KMS-11 (cell line): ENCODE measurements around the gene CGRRF1.

ENCODE experiments used
- H2AFZ ChIP-seq: fragments of 200-600 bp; sonication (generic); 2 replicates; pipeline ENCODE4 v1.6.1; 2016; ENCODE audit warnings: antibody characterized with exemption, mixed run types, low read depth
- H3K27ac ChIP-seq: fragments of 200-600 bp; sonication (generic); 2 replicates; pipeline ENCODE4 v1.6.1; 2016; ENCODE audit warnings: mild to moderate bottlenecking, mixed run types
- H3K27me3 ChIP-seq: fragments of 200-600 bp; sonication (generic); 2 replicates; pipeline ENCODE4 v1.6.1; 2017; ENCODE audit warnings: mild to moderate bottlenecking, low read depth, mixed run types, moderate library complexity; ENCODE audit not compliant: insufficient read depth
- H3K36me3 ChIP-seq: fragments of 200-600 bp; sonication (generic); 2 replicates; pipeline ENCODE4 v1.6.1; 2017; ENCODE audit warnings: mild to moderate bottlenecking, mixed run types; ENCODE audit not compliant: insufficient read depth
- H3K4me1 ChIP-seq: fragments of 200-600 bp; sonication (generic); 2 replicates; pipeline ENCODE4 v1.6.1; 2016; ENCODE audit warnings: mild to moderate bottlenecking, low read depth, mixed run types; ENCODE audit not compliant: poor library complexity, severe bottlenecking
- H3K4me2 ChIP-seq: fragments of 200-600 bp; sonication (generic); 2 replicates; pipeline ENCODE4 v1.7.0; 2016; ENCODE audit warnings: mild to moderate bottlenecking, mixed run types
- H3K4me3 ChIP-seq: fragments of 200-600 bp; sonication (generic); IDR thresholded peaks from 2 replicates; pipeline ENCODE4 v1.6.1; 2017; ENCODE audit warnings: low read depth, low read length, mixed read lengths; ENCODE audit not compliant: insufficient read depth
- H3K79me2 ChIP-seq: fragments of 200-600 bp; sonication (generic); 2 replicates; pipeline ENCODE4 v1.6.1; 2016; ENCODE audit warnings: low read depth, mixed run types; ENCODE audit not compliant: insufficient read depth
- H3K9ac ChIP-seq: fragments of 200-600 bp; sonication (generic); 2 replicates; pipeline ENCODE4 v1.6.1; 2016; ENCODE audit warnings: mild to moderate bottlenecking, mixed run types
- H4K20me1 ChIP-seq: fragments of 200-600 bp; sonication (generic); 2 replicates; pipeline ENCODE4 v1.6.1; 2016; ENCODE audit warnings: mild to moderate bottlenecking, mixed run types; ENCODE audit not compliant: insufficient read depth
- TF ChIP-seq, protein P1 (sequence below): fragments of 200-600 bp; sonication (generic); conservative IDR thresholded peaks from 2 replicates; pipeline ENCODE4 v1.6.1; 2017; ENCODE audit warnings: low read depth, mild to moderate bottlenecking, antibody characterized with exemption, low read length, moderate library complexity, mixed read lengths

CGRRF1 gene

GRCh38 chr14:54502602-54503001 lies 7.1 kb upstream of the CGRRF1 start:
- H3K36me3 ChIP-seq, result no peaks in the 10 kb centered on the region
- H3K4me2 ChIP-seq, result no peak overlapping the region
- no peak overlapping the region for H3K9ac ChIP-seq
- no peaks in the 10 kb centered on the region for H4K20me1 ChIP-seq
- H2AFZ ChIP-seq, result no peak overlapping the region
- H3K79me2 ChIP-seq, result no peaks in the 10 kb centered on the region
- H3K4me1 ChIP-seq, result peaks cover 4% of the 10 kb centered on the region
- no peak overlapping the region for H3K27ac ChIP-seq
- TF ChIP-seq, protein P1, sequence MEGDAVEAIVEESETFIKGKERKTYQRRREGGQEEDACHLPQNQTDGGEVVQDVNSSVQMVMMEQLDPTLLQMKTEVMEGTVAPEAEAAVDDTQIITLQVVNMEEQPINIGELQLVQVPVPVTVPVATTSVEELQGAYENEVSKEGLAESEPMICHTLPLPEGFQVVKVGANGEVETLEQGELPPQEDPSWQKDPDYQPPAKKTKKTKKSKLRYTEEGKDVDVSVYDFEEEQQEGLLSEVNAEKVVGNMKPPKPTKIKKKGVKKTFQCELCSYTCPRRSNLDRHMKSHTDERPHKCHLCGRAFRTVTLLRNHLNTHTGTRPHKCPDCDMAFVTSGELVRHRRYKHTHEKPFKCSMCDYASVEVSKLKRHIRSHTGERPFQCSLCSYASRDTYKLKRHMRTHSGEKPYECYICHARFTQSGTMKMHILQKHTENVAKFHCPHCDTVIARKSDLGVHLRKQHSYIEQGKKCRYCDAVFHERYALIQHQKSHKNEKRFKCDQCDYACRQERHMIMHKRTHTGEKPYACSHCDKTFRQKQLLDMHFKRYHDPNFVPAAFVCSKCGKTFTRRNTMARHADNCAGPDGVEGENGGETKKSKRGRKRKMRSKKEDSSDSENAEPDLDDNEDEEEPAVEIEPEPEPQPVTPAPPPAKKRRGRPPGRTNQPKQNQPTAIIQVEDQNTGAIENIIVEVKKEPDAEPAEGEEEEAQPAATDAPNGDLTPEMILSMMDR, result no peak
- no peak overlapping the region for H3K4me3 ChIP-seq
- no peaks in the 10 kb centered on the region for H3K27me3 ChIP-seq

DNA sequence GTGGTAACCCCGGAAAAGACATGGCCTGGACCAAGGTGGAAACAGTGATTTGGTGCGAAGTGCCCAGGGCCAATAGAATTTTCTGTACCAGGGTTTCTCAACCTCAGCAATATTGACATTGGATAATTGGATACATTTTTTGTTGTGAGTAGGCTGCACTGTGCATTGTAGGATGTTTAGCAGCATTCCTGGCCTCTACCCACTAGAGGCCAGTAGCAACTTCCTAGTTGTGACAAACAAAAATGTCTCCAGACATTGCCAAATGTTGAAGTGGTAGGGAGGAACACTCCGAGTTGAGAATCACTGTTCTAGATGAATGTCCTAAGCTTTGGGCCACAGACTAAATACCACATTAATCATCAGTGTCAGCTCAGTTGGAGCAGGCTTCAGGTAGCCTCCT lies 6.2 kb upstream of the CGRRF1 start:
- Histone ChIP-seq H3K79me2 (no peaks in the 10 kb centered on the region), H3K4me2 (no peak overlapping the region), H3K4me3 (no peak overlapping the region), H3K27ac (no peak overlapping the region), H3K9ac (no peak overlapping the region), H3K4me1 (peaks cover 5% of the 10 kb centered on the region), H4K20me1 (no peaks in the 10 kb centered on the region), H2AFZ (peak overlapping the region; percentile 44), H3K36me3 (no peaks in the 10 kb centered on the region), H3K27me3 (no peaks in the 10 kb centered on the region)
- TF ChIP-seq, protein P1, result no peak

DNA sequence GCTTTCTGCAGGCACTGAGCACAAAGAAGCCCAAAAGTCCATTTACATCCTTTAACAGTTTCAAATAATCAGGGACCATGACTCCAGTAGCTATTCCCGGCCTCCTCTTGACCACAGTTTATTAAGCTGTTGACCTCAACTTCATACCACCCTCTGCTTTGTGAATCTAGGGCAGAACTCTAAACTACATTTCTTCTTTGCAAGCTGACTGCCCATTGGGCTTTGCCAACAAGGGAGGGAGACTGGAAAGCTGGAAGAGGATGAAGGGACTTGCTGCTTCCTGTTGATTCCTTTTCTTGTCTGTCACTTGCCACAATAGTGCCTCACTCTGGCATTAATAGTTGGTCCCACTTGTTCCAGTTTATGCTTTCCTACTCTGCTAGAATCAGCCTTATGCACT lies 2.7 kb downstream of the CGRRF1 start:
- Histone ChIP-seq H3K9ac (no peak overlapping the region), H3K27ac (no peak overlapping the region), H2AFZ (no peak overlapping the region), H3K27me3 (no peaks in the 10 kb centered on the region), H3K4me1 (peaks cover 18% of the 10 kb centered on the region), H3K79me2 (no peaks in the 10 kb centered on the region), H3K4me3 (no peak overlapping the region), H4K20me1 (no peaks in the 10 kb centered on the region), H3K36me3 (no peaks in the 10 kb centered on the region), H3K4me2 (no peak overlapping the region)
- TF ChIP-seq, protein P1, result no peak

DNA sequence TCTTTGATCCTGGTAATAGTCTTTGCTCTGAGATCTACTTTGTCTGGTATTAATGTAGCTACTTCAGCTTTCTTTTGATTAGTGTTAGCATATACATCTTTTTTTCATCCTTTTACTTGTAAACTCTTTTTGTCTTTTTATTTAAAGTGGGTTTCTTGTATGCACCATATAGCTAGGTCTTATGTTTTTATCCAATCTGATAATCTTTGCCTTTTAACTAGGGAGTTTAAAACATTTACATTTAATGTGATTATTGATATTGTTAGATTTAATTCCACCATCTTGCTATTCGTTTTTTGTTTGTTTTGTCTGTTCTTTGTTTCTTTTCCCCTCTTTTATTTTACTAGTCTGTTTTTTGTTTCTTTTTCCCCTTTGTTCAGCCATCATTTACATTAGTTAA lies 6.0 kb downstream of the CGRRF1 start:
- no peaks in the 10 kb centered on the region for H4K20me1 ChIP-seq
- H2AFZ ChIP-seq, result no peak overlapping the region
- H3K4me1 ChIP-seq, result peaks cover 8% of the 10 kb centered on the region
- no peak overlapping the region for H3K9ac ChIP-seq
- H3K4me3 ChIP-seq, result no peak overlapping the region
- no peaks in the 10 kb centered on the region for H3K27me3 ChIP-seq
- H3K4me2 ChIP-seq, result no peak overlapping the region
- no peak overlapping the region for H3K27ac ChIP-seq
- no peaks in the 10 kb centered on the region for H3K36me3 ChIP-seq
- TF ChIP-seq, protein P1, result no peak
- no peaks in the 10 kb centered on the region for H3K79me2 ChIP-seq
